HG03064 (cell line): Measurements from ENCODE around the gene PDE6D.
"Not testable (repeated sequence)": the region's sequence is repeated elsewhere in the genome, so short reads cannot be mapped to it uniquely, and the experiment has no call there.

Source experiments
- ATAC-seq: cut with Tn5 transposase; IDR thresholded peaks from one replicate; pipeline ENCODE4 v1.9.1; 2021; ENCODE audit warnings: low read depth; ENCODE audit not compliant: unreplicated experiment

Gene PDE6D

DNA sequence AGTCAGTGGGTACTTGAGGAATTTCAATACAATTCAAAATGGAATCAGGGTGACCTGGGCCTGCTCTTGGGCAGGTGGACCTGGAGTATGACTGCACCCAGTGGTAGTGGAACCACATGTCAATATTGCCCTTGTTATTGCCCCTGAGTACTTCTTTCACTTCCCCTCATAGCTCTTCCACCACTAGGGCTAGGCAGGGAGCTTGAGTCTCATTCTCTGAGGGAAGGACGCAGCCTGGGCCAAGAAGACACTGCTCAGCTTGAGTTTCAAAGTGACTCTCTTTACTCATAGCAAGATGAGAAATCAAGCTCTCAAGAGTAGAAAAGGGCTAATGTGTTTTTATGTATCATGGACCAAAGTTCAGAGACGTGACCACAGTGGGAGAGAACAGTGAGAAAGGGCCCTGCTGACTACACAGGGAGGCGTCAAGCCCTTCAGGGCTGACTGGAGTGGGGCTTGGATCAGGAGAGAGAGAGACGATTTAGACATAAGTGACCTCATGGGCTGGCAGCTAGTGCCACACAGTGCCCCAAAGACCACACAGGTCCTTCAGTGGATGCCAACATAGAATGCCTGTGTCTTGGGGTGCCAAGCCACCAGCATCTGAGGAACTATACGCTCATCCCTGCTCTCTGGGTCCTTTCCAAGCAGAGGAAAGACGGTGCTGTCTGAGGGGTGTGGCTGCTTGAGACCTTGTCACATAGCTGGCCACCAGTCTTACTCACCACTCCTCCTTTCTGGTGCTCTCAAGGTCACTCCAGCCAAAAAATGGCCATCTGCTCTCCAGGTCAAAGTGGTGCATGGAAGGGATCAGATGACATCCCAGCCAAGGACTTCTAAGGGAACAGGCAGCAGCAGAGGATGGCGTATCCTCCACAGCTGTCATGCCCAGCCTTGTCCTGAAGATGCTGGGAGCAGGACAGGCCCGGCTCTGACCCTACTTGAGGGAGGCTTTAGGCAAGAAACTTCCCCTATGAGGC lies 59.8 kb downstream of the PDE6D start:
- peak; percentile 74 for ATAC-seq

GRCh38 chr2:231720292-231720986 lies 60.6 kb downstream of the PDE6D start:
- no peak for ATAC-seq

GRCh38 chr2:231718799-231719198 lies 62.3 kb downstream of the PDE6D start:
- no peak for ATAC-seq

- no peak for ATAC-seq
Observed at GRCh38 chr2:231717281-231718171, 63.6 kb downstream of the PDE6D start.

GRCh38 chr2:231716666-231717280 lies 64.3 kb downstream of the PDE6D start:
- no peak for ATAC-seq

GRCh38 chr2:231715988-231716616 lies 65.0 kb downstream of the PDE6D start:
- no peak for ATAC-seq

DNA sequence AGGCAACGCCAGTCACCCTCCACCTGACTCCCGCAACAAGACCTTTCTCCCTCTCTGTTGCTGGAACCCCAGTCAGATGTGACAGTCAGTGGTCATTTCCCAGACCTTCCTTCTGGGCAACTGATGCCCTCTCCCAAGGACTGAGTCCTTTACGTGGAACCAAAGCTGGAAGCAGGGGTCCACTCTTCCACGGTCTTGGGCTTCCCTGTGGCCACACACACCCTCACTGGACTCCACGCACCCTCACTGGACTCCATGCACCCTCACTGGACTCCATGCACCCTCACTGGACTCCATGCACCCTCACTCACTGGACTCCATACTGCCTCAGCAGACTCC lies 65.6 kb downstream of the PDE6D start:
- no peak for ATAC-seq

DNA sequence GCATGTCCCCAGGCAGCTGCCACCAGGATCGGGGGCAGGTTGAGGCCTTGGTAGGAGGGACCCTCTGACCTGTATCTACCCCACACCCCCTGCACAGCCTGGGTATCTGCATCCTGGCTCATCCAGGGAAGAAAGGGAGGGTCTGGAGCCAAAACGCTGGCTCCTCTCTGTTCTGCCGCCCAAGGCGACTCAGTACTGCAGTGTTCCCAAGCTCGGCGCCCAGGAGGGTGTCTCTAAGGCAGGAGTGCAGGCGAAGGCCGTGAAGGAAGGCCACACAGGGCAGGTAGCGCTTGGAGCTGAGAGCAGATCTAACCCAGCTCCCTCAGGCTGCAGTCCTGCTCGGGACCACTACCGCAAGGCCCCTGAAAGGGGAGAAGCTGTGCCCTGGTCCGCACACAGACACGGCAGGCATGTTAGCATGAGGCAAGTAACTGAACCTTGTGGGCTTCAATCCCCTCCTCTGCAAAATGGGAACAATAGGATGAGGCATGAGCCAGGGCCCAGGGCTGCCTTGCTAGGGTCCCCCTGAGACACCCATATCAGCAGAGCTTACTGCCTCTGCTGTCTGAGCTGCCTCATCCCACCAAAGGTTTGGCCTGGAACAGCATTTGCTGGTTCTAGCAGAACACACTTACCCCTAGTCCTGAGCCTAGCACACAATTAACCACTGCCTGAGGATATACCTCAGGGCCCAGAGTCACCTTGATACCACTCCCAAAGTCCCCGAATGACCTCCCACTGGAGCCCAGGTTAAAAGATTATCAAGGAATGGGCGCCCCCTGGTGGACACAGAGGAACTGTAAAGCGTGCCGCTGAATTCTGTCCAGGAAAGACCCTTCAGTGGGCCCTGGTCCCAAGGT lies 66.2 kb downstream of the PDE6D start:
- ATAC-seq, result no peak

DNA sequence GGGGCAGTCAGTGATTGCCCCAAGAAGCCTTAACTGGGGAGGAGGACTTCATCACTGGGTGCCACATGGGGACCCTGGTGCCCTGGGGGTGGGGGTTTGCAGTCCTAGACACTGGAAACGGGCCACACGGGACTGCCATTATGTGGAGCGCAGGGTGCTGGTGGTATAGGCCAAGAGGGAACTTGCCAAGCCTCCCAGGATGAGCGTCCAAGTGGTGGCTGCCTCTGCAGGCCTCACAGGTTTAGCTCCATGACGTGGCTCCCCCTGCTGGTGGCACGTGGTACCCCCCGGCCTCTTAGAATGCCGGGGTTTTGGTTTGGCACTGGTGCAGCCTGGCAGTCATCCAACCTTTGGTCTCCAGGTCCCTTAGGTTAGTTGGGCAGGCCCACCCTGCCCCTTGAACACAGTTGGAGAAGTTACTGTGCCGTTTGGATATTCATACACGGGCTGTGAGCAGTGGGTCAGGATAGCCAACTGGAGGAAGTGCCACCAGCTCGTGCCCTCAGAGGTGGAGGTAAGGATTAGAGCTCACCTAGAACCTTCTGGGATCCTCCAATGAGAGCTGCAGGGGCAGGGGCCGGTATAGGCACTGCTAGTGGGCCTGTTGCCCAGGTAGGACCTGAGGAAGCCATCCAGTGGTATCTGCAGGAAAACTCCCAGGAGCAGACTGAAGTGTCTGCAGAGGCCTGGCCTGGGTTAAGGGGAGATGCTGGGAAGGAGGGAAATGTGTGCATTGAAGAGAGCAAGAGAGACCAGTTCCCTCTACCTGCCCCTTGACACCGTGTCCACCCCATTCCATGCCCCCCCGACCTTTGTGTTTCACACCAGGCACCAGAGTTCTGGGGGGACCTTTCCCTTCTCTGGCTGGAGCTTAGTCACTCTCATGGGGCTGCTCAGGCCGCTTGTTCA lies 67.1 kb downstream of the PDE6D start:
- no peak for ATAC-seq

DNA sequence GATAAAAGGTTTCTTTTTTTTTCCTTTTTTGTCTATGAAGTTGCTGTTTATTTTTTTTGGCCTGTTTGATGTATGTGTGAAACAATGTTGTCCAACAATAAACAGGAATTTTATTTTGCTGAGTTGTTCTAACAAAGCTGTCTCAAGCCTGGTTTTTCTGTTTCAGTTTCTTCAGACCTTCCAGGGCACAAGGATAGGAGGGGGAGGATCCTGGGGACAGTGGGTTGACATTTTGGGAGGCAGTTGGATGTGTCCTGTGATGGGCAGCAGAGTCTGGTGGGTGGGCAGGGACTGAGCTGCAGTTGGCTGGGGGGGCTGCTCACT lies 67.7 kb downstream of the PDE6D start:
- ATAC-seq, result not testable (repeated sequence)

GRCh38 chr2:231712451-231713021 lies 68.5 kb downstream of the PDE6D start:
- ATAC-seq, result not testable (repeated sequence)

- no peak for ATAC-seq
Observed at GRCh38 chr2:231711677-231712450, 69.2 kb downstream of the PDE6D start.

DNA sequence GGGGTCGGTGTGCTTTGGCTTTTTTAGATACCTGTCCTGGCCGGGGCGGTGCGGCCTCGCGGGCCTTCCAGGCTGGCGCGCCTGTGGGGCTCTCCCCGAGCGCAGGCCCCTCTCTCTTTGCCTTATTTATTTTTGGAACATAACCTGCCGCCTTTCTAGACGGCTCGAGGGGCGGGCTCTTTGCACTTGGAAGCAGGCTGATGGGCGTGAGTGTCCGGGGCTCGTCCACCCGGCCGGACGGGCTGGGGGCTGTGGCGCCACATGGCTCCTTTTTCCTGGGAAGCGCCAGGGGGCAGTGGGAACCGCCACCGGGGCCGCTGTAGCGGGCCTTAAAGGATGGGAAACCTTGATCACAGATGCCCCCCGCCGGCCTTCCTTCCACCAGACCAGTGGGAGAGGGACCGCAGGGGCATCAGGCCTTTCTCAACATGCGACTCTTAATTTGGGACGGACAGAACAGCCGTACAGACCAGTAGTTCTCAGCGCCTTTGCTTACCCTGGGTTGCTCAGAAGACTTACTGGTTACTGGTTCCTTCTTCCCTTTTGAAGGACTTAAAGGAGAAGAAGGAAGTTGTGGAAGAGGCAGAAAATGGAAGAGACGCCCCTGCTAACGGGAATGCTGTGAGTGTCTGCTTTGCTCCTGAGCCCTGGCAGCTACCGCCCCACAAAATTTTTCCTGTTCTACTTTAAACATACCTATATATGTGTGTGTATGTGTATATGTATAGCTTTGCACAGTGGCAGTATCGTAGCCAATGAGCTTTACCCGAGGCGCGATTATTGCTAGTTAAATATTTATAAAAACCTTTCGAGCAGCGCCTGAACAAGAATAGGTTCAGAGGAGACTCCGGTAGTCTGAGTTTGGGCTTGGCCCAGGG lies 70.0 kb downstream of the PDE6D start:
- ATAC-seq, result no peak

- ATAC-seq, result no peak
Observed at GRCh38 chr2:231709981-231710798, 70.9 kb downstream of the PDE6D start.

GRCh38 chr2:231709636-231709980 lies 71.5 kb downstream of the PDE6D start:
- ATAC-seq, result no peak
